OCI-LY3 (cell line): ENCODE data around the gene PICK1.
"Not testable (repeated sequence)": the region's sequence is repeated elsewhere in the genome, so short reads cannot be mapped to it uniquely, and the experiment has no call there.

ENCODE experiments used
- H2AFZ ChIP-seq: fragments of 200-600, 300-600 bp; shearing (Covaris generic); 2 replicates; pipeline ENCODE4 v1.6.0; 2014; ENCODE audit warnings: antibody characterized with exemption, low read depth, low read length
- H3K27ac ChIP-seq: fragments of 200-600, 300-600 bp; sonication (generic); 2 replicates; pipeline ENCODE4 v1.5.1; 2014; ENCODE audit warnings: mild to moderate bottlenecking, low read length, moderate library complexity, mixed read lengths
- H3K27me3 ChIP-seq: fragments of 200-600, 300-600 bp; sonication (generic); 2 replicates; pipeline ENCODE4 v1.6.1; 2014; ENCODE audit warnings: low read depth, low read length, mixed read lengths
- H3K36me3 ChIP-seq: fragments of 200-600, 300-600 bp; sonication (generic); replicated peaks from 2 replicates; pipeline ENCODE3; 2014; ENCODE audit warnings: low read depth, low read length, mixed read lengths
- H3K4me1 ChIP-seq: fragments of 300-600, 200-600 bp; sonication (generic); 2 replicates; pipeline ENCODE4 v1.6.1; 2014; ENCODE audit warnings: low read length, mixed read lengths
- H3K4me2 ChIP-seq: fragments of 200-600, 300-600 bp; sonication (generic); 2 replicates; pipeline ENCODE4 v1.6.1; 2014; ENCODE audit warnings: low read length, mixed read lengths
- H3K4me3 ChIP-seq: fragments of 300-600, 200-600 bp; sonication (generic); 2 replicates; pipeline ENCODE4 v1.5.1; 2014; ENCODE audit warnings: antibody characterized with exemption, mild to moderate bottlenecking, low read length, moderate library complexity
- H3K79me2 ChIP-seq: fragments of 300-600, 200-600 bp; shearing (Covaris generic); 2 replicates; pipeline ENCODE4 v1.6.1; 2014; ENCODE audit warnings: mild to moderate bottlenecking, low read length, mixed read lengths
- H3K9ac ChIP-seq: fragments of 300-600, 200-600 bp; shearing (Covaris generic); 2 replicates; pipeline ENCODE4 v1.6.0; 2014; ENCODE audit warnings: mild to moderate bottlenecking, low read length, moderate library complexity
- H3K9me3 ChIP-seq: fragments of 200-600, 300-600 bp; shearing (Covaris generic); 2 replicates; pipeline ENCODE4 v1.6.1; 2014; ENCODE audit warnings: low read length, mixed read lengths; ENCODE audit not compliant: insufficient read depth
- H4K20me1 ChIP-seq: fragments of 200-600, 300-600 bp; sonication (generic); 2 replicates; pipeline ENCODE4 v1.6.1; 2016; ENCODE audit warnings: low read length, mixed read lengths; ENCODE audit not compliant: insufficient read depth
- CTCF ChIP-seq: fragments of 200-600, 300-600 bp; sonication (generic); IDR thresholded peaks from 2 replicates; pipeline ENCODE4 v1.5.1; 2014; ENCODE audit warnings: antibody characterized with exemption, low read length, low read depth
- EZH2phosphoT487 ChIP-seq: fragments of 200-600 bp; shearing (Covaris generic); IDR thresholded peaks from 2 replicates; pipeline ENCODE4 v1.6.1; 2018; ENCODE audit warnings: antibody characterized with exemption, mixed run types, low read depth

Gene PICK1

GRCh38 chr22:38075961-38076360 is 18.8 kb downstream of the PICK1 start:
- Histone ChIP-seq H3K27me3 (no peaks in the 10 kb centered on the region), H3K27ac (no peak overlapping the region), H4K20me1 (no peaks in the 10 kb centered on the region), H3K4me2 (no peak overlapping the region), H3K9ac (no peak overlapping the region), H2AFZ (no peak overlapping the region), H3K4me3 (no peak overlapping the region), H3K4me1 (no peaks in the 10 kb centered on the region), H3K79me2 (no peaks in the 10 kb centered on the region), H3K36me3 (no peaks in the 10 kb centered on the region), H3K9me3 (no peaks in the 10 kb centered on the region)
- no peak for TF ChIP-seq CTCF

- no peak for TF ChIP-seq CTCF
- TF ChIP-seq EZH2phosphoT487: no peak
- H4K20me1 ChIP-seq: no peaks in the 10 kb centered on the region
- H3K9ac ChIP-seq: no peak overlapping the region
- no peak overlapping the region for H3K4me2 ChIP-seq
- H2AFZ ChIP-seq: no peak overlapping the region
- no peaks in the 10 kb centered on the region for H3K9me3 ChIP-seq
- no peaks in the 10 kb centered on the region for H3K36me3 ChIP-seq
- H3K4me3 ChIP-seq: no peak overlapping the region
- no peaks in the 10 kb centered on the region for H3K4me1 ChIP-seq
- H3K79me2 ChIP-seq: no peaks in the 10 kb centered on the region
- no peaks in the 10 kb centered on the region for H3K27me3 ChIP-seq
- no peak overlapping the region for H3K27ac ChIP-seq
Observed at GRCh38 chr22:38077096-38077495, 19.9 kb downstream of the PICK1 start.

DNA sequence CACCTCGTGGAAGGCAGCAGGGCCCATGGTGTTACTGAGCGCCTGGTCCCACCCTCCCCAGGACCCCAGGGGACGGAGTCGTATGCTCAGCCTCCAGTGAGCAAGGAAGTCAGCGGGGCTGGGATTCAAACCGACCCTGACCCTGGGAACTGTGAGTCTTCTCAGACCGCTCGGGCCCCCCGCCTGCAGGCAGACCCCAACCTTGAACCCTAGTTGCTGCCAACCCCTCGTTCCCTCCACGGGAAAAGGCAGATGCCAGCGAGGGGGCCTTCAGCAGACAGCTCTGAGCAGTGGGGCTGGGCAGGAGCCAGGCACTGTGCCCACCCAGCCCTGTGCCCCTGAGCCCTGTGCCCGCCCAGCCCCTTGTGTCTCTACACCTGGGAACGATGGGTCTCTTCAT is 20.4 kb downstream of the PICK1 start:
- Histone ChIP-seq H3K9ac (no peak overlapping the region), H2AFZ (no peak overlapping the region), H3K9me3 (no peaks in the 10 kb centered on the region), H3K4me2 (no peak overlapping the region), H3K4me3 (no peak overlapping the region), H3K27me3 (no peaks in the 10 kb centered on the region), H3K4me1 (no peaks in the 10 kb centered on the region), H3K79me2 (no peaks in the 10 kb centered on the region), H3K36me3 (no peaks in the 10 kb centered on the region), H3K27ac (no peak overlapping the region), H4K20me1 (no peaks in the 10 kb centered on the region)
- TF ChIP-seq CTCF (no peak), EZH2phosphoT487 (no peak)

- TF ChIP-seq CTCF (no peak), EZH2phosphoT487 (no peak)
Observed at GRCh38 chr22:38078046-38078840, 21.0 kb downstream of the PICK1 start.

DNA sequence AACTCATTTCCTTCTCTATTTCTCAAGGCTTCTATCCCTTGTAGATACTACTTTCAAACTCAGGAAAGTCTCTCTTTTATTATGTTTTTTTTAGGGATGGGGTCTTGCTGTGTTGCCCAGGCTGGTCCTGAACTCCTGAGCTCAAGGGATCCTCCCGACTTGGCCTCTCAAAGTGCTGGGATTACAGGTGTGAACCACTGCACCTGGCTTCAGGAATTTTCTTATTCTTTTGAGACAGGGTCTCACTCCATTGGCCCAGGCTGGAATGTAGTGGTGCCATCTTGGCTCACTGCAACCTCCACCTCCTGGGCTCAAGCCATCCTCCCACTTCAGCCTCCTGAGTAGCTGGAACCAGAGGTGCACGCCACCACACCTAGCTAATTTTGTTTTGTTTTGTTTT is 22.0 kb downstream of the PICK1 start:
- not testable (repeated sequence) for H3K9me3 ChIP-seq, H3K4me1 ChIP-seq, H3K4me2 ChIP-seq, H3K27ac ChIP-seq, H3K27me3 ChIP-seq, H2AFZ ChIP-seq, H4K20me1 ChIP-seq, H3K4me3 ChIP-seq, H3K36me3 ChIP-seq, H3K9ac ChIP-seq, H3K79me2 ChIP-seq

More at GRCh38 chr22:38078046-38078840, 21.0 kb downstream of the PICK1 start:
- no peak overlapping the region for H3K27ac ChIP-seq
- H3K79me2 ChIP-seq: no peaks in the 10 kb centered on the region
- no peak overlapping the region for H2AFZ ChIP-seq
- no peaks in the 10 kb centered on the region for H3K9me3 ChIP-seq
- H3K9ac ChIP-seq: no peak overlapping the region
- H3K36me3 ChIP-seq: no peaks in the 10 kb centered on the region
- H3K4me3 ChIP-seq: no peak overlapping the region
- no peaks in the 10 kb centered on the region for H4K20me1 ChIP-seq
- no peaks in the 10 kb centered on the region for H3K4me1 ChIP-seq
- no peaks in the 10 kb centered on the region for H3K27me3 ChIP-seq
- no peak overlapping the region for H3K4me2 ChIP-seq
